Thyroid gland (tissue), 4 donors: ENCODE results near the gene MMD.

Experiments used
- POLR2A ChIP-seq, 2 donors: fragments of 450-650 bp; IDR thresholded peaks; one replicate each; pipeline ENCODE4 v1.6.1; 2017; ENCODE audit warnings: antibody characterized with exemption in 2 of 2, mild to moderate bottlenecking in 2 of 2, moderate library complexity in 1 of 2
- TF ChIP-seq, protein P1 (sequence below), 6 experiments: fragments of 200-600 bp in 3 of 6; fragments of 450-650 bp in 3 of 6; sonication (generic) in 3 of 6; IDR thresholded peaks; one replicate each; pipeline ENCODE4 v1.5.1; 2016 to 2019; ENCODE audit warnings: antibody characterized with exemption in 6 of 6, mild to moderate bottlenecking in 2 of 6, inconsistent platforms in 1 of 6, moderate library complexity in 1 of 6

DNA sequence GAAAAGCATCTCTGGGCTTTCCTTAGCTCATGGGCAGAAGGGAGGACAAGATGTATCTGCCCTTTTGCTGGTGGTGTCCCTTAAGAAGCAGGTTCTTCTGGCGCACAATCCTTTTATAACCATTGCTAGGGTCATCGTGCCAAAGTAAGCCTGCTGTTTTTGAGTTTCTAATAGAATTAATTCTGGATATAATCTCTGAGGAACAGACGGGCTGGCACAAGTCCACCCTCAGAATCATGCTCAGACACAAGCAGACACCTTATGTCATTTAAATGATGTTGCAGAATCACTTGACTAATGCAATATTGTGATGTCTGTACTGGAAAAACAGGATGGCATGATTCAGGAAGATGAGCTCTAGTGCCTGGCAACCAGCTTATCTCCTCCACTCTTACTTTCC is 18.8 kb upstream of the MMD start:
- TF ChIP-seq, protein P1, sequence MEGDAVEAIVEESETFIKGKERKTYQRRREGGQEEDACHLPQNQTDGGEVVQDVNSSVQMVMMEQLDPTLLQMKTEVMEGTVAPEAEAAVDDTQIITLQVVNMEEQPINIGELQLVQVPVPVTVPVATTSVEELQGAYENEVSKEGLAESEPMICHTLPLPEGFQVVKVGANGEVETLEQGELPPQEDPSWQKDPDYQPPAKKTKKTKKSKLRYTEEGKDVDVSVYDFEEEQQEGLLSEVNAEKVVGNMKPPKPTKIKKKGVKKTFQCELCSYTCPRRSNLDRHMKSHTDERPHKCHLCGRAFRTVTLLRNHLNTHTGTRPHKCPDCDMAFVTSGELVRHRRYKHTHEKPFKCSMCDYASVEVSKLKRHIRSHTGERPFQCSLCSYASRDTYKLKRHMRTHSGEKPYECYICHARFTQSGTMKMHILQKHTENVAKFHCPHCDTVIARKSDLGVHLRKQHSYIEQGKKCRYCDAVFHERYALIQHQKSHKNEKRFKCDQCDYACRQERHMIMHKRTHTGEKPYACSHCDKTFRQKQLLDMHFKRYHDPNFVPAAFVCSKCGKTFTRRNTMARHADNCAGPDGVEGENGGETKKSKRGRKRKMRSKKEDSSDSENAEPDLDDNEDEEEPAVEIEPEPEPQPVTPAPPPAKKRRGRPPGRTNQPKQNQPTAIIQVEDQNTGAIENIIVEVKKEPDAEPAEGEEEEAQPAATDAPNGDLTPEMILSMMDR (IDR thresholded peaks at IDR 0.05), result no peak
- TF ChIP-seq POLR2A (IDR thresholded peaks at IDR 0.05), result no peak
